HFF-Myc (cell line): ENCODE measurements around the gene SIGLEC9.

ENCODE experiments used
- DNase-seq: peaks from one replicate; pipeline ENCODE4 v3.0.0-alpha.2; 2011; ENCODE audit warnings: low read depth; ENCODE audit errors: extremely low read depth
- H3K4me3 ChIP-seq: replicated peaks from 2 replicates; pipeline ENCODE4 v1.5.1; 2011; ENCODE audit warnings: low read depth, mild to moderate bottlenecking, control low read depth, low read length
- TF ChIP-seq, protein P1 (sequence below): IDR thresholded peaks from 2 replicates; pipeline ENCODE4 v1.5.1; 2012; ENCODE audit warnings: mild to moderate bottlenecking, low read depth, low read length, control low read depth; ENCODE audit errors: missing control alignments

SIGLEC9 gene

DNA sequence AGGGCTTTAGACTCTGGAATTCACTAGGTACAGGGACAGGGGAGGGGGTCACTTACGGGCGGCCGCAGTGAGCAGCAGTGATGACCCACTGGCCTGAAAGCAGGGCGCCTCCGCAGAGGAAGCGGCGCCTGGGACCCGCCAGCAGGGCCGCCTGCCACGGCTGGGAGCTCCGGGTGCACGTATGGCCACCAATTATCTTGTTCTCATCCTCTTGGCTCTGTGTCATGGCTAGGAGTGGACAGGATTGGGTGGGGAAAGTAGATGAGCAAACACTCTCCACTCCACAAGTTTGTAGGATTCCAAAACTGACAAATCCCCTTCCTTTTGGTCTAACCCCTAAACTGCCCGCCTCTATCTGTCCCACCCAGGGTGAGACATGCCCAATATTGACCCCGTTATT is 43.2 kb upstream of the SIGLEC9 start:
- H3K4me3 ChIP-seq: no peak overlapping the region
- DNase-seq: no peak
- TF ChIP-seq, protein P1, sequence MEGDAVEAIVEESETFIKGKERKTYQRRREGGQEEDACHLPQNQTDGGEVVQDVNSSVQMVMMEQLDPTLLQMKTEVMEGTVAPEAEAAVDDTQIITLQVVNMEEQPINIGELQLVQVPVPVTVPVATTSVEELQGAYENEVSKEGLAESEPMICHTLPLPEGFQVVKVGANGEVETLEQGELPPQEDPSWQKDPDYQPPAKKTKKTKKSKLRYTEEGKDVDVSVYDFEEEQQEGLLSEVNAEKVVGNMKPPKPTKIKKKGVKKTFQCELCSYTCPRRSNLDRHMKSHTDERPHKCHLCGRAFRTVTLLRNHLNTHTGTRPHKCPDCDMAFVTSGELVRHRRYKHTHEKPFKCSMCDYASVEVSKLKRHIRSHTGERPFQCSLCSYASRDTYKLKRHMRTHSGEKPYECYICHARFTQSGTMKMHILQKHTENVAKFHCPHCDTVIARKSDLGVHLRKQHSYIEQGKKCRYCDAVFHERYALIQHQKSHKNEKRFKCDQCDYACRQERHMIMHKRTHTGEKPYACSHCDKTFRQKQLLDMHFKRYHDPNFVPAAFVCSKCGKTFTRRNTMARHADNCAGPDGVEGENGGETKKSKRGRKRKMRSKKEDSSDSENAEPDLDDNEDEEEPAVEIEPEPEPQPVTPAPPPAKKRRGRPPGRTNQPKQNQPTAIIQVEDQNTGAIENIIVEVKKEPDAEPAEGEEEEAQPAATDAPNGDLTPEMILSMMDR: no peak

DNA sequence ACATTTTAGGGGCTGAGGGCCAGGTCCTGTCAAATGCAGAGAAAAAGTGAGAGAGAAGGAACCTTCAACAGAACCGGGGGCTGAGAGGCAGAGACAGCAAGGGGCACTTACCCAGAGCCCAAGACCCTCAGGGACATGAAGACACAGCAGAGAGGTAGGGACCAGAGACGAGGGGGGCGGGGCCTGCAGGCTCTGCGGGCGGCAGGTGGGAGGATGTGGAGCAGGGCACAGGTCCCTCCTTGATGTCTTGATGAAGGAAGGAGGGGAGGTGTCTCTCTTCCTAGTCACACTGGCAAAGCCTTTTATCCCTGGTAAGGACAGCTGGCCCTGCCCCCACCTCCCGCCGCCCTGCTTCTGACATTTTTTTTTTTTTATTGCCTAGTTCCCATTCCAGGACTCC is 42.1 kb upstream of the SIGLEC9 start, which contains the start of gene KLK14:
TSS of gene KLK14 (minus strand) at position 277 of the 400 bp plus-strand sequence. CDS start at position 4, 273 bp downstream.
- TF ChIP-seq, protein P1: no peak
- H3K4me3 ChIP-seq: no peak within 1 kb of the TSS
- no peak for DNase-seq

DNA sequence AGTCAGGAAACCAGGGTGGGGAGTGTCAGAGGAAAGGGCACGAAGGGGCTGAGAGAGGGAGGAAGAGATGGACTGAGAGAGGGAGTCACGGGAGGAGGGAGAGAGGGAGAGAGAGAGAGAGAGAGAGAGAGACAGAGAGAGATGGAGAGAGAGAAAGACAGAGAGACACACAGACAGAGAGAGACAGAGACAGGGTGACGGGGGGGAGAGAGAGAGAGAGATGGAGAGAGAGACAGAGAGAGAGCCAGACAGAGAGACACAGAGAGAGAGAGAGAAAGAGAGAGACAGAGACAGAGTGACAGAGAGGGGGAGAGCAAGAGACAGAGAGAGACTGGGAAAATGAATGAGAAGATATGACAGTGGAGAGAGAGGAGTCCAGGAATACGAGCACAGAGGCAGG is 41.5 kb upstream of the SIGLEC9 start:
- TF ChIP-seq, protein P1: no peak

GRCh38 chr19:51083783-51084182 is 40.9 kb upstream of the SIGLEC9 start:
- no peak overlapping the region for H3K4me3 ChIP-seq
- DNase-seq: no peak
- TF ChIP-seq, protein P1: no peak

More for the DNA sequence above, 41.5 kb upstream of the SIGLEC9 start:
- no peak overlapping the region for H3K4me3 ChIP-seq
- no peak for DNase-seq

GRCh38 chr19:51084505-51084904 is 40.2 kb upstream of the SIGLEC9 start:
- DNase-seq: no peak
- no peak overlapping the region for H3K4me3 ChIP-seq
- TF ChIP-seq, protein P1: no peak

- H3K4me3 ChIP-seq: no peak overlapping the region
- no peak for DNase-seq
- TF ChIP-seq, protein P1: no peak
These were observed 38.4 kb upstream of the SIGLEC9 start for GRCh38 chr19:51086153-51086850.

GRCh38 chr19:51089786-51090185 is 34.9 kb upstream of the SIGLEC9 start:
- no peak for DNase-seq
- no peak overlapping the region for H3K4me3 ChIP-seq
- TF ChIP-seq, protein P1: no peak
